ENCODE measurements around the gene GTF2H2.
"Not testable (repeated sequence)": the region's sequence is repeated elsewhere in the genome, so short reads cannot be mapped to it uniquely, and the experiment has no call there.

The GTF2H2 gene

DNA sequence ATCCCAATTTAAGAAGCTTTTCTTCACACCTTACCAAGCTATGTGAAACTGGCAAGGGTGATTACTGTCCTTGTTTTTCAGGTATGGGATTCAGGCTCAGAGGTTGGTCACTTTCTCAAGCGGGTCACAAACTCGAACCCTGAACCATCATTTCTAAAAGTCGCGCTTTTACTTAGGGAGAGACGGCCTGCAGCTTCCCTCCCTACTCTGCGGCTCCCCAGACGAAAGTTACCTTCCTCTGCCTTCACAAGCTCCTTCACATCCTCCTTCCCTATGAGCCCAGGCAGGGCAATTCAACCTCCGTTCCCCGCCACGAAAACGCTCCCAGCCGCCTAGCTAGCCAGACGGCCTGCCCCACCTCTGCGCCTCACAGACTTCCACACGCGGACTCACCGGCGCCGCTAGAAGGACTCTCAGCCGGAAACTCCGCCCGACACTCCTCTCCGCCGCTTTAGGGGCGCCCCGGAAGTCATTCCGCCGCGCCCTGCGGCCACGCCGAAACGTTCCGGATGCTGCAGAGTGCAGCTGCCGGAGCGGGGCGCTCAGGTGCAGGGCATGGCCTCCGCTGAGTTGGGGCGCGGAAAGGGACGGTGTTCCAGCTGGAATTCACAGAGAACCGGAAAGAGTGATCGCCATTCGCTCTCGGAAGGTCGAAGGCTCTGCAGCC is at the start of gene GTF2H2:
Gene GTF2H2 (minus strand): TSS at position 415 of the 667 bp plus-strand sequence. CDS start 4,913 bp downstream, outside the sequence.
- not testable (repeated sequence) for DNase-seq (ENCODE audit: low spot score)

GRCh38 chr5:71109730-71110275 is 42.3 kb upstream of the GTF2H2 start:
- DNase-seq (ENCODE audit: low spot score): not testable (repeated sequence)

DNA sequence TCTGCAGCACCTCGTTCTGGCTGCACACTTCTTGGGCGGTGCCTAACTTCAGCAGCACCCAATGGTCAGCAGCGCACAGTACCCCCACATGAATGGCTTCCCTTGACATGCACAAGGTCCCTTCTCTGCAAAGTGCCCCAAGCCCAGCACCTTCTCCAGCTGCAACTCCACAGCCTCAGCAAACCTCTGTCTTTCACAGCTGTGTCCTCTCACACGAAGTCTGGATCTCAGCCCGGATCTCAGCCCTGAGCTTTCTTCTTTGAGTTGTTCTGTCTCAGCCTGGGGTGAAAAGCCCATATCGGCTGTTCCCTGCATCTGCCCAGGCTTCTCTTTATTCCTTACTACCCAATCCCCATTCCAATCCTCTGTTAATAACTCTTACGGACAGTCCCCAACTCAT is 32.5 kb upstream of the GTF2H2 start:
- not testable (repeated sequence) for DNase-seq (ENCODE audit: low spot score)

GRCh38 chr5:71097930-71098203 is 30.4 kb upstream of the GTF2H2 start:
- not testable (repeated sequence) for DNase-seq (ENCODE audit: low spot score)

GRCh38 chr5:71097173-71097929 is 29.9 kb upstream of the GTF2H2 start:
- not testable (repeated sequence) for DNase-seq (ENCODE audit: low spot score)

DNA sequence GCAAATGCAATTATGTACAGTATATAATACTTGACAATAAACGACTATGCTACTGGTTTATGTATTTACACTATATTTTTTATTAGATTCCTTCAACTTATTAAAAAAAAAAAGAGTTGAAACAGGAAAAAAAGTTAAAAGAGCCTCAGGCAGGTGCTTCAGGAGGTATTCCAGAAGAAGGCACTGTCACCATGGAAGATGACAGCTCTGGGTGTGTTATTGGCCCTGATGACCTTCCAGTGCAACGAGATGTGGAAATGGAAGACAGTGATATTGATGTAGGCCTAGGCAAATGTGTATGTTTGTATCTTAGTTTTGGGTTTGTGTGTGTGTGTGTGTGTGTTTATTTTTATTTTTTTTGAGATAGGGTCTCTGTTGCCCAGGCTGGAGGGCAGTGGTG is 22.3 kb upstream of the GTF2H2 start:
- DNase-seq (ENCODE audit: low spot score): not testable (repeated sequence)

DNA sequence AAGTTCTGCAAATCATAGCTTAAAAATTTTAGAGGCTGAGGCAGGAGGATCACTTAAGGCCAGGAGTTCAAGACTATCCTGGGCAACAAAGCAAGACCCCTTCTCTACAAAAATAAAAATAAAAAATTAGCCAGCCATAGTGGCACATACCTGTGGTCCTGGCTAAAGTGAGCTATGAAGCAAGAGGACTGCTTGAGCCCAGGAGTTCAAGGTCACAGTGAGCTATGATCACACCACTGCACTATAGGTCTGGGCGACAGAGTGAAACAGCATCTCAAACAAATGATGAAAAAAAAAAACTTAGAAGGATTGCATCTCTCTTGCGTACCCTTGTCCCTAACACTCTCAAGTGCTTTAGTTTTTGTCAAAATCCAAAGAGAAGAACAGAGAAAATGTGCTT is 21.3 kb upstream of the GTF2H2 start:
- DNase-seq (ENCODE audit: low spot score): not testable (repeated sequence)

GRCh38 chr5:71086145-71086544 is 18.7 kb upstream of the GTF2H2 start:
- not testable (repeated sequence) for DNase-seq (ENCODE audit: low spot score)

- DNase-seq (ENCODE audit: low spot score): not testable (repeated sequence)
Measured at GRCh38 chr5:71084280-71085063, 17.0 kb upstream of the GTF2H2 start.

GRCh38 chr5:71082898-71083297 is 15.4 kb upstream of the GTF2H2 start:
- not testable (repeated sequence) for DNase-seq (ENCODE audit: low spot score)

GRCh38 chr5:71082340-71082739 is 14.9 kb upstream of the GTF2H2 start:
- DNase-seq (ENCODE audit: low spot score): not testable (repeated sequence)

- not testable (repeated sequence) for DNase-seq (ENCODE audit: low spot score)
Measured at GRCh38 chr5:71061322-71061721, 6.2 kb downstream of the GTF2H2 start.

GRCh38 chr5:71059426-71059825 is 8.1 kb downstream of the GTF2H2 start:
- DNase-seq (ENCODE audit: low spot score): not testable (repeated sequence)

DNA sequence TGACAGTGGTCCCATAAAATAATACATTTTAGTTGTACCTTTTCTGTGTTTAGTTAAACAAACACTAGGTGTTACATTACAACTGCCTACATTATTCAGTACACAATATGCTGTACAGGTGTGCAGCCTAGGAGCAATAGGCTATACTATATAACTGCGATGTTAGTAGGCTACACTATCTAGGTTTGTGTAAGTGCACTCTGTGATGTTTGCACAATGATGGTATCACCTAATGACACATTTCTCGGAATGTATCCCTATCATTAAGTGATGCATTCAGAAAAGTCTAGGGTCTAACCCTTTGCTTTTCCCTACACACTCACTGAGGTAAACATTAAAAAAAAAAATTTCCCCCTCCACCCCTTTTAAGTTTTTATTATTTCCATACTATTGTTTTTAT is 22.7 kb downstream of the GTF2H2 start:
- not testable (repeated sequence) for DNase-seq (ENCODE audit: low spot score)

- not testable (repeated sequence) for DNase-seq (ENCODE audit: low spot score)
Measured at GRCh38 chr5:71044128-71044527, 23.3 kb downstream of the GTF2H2 start.

DNA sequence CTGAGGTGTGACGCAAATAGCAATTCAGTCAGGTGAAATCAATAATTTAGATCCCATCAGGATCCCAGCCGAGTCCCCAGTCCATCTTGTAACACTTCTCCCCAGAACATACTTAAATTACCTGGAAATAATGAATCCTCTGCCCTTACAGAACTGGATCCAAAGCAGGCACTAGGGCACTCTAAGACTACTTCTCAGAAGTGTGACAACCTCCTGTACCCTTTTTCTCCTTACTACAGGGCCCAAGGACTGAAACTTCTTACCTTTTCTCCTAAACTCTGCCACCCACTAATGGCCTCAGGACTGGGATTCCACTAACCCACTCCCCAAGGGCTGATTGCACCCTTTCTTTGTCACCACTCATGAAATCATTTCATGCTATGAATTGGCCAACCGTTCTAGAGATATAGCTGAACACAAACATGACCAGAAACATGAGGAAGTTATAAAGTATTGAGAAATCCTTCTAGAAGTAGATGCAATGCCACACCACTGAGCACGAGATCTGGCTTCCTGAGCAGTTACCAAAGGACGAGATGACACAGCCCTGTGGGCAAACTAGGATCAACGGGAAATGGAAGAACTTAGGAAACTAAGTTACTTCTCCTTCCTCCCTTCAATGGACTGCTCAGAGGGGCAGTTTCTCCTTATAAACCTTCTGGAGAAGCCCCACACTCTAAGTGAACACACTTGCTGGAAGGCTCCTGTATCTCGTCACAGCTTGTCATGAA is 36.3 kb downstream of the GTF2H2 start:
- DNase-seq (ENCODE audit: low spot score): not testable (repeated sequence)

GRCh38 chr5:71025289-71025953 is 42.1 kb downstream of the GTF2H2 start, which contains the start of gene NAIP:
Gene NAIP (minus strand): TSS chr5:71025339. CDS start chr5:71012915, 12,424 bp downstream.
- not testable (repeated sequence) for DNase-seq (ENCODE audit: low spot score)

GRCh38 chr5:71020643-71021042 is 46.8 kb downstream of the GTF2H2 start:
- DNase-seq (ENCODE audit: low spot score): not testable (repeated sequence)

DNA sequence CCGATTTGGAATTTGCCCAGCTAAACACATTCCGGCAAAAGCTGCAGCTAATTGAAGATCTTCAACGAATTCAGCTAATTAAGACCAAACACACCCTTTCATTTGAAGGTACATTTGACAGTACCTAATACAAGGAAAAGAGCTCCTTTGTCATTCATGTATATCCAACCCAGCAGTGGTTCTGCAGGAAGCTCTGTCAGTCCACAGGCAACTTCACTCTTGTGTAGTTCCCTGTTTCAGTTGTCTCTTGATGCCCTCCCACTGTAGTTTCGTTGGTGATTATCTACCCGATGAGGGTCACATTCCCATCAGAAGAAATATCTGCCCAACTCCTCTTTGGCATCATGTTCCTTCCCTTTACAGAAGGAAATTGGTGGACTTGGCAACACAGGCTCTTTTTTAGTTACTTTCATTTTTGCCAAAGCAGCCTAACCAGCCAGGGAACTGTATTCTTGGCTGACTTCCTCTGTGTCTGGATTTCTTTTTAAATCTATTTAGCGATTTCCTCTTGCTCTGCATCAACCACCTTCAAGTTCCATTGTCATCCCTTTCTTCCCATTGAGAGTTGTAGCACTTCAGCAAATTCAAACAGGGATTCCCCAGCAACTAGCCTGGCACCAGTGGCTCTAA is 49.0 kb downstream of the GTF2H2 start:
- DNase-seq (ENCODE audit: low spot score): not testable (repeated sequence)

- DNase-seq (ENCODE audit: low spot score): no peak
Measured at GRCh38 chr5:71014176-71014575, 53.3 kb downstream of the GTF2H2 start.

Measured in COLO829 (cell line).